OCI-LY1 (cell line): ENCODE results near the gene NANS.

Experiments
- CTCF ChIP-seq: fragments of 200-600 bp; sonication (generic), shearing (Covaris generic); IDR thresholded peaks from 2 replicates; pipeline ENCODE4 v1.5.1; 2017; ENCODE audit warnings: mild to moderate bottlenecking, antibody characterized with exemption, low read length, moderate library complexity, mixed read lengths
- EZH2 ChIP-seq: fragments of 200-600 bp; sonication (generic), shearing (Covaris generic); IDR thresholded peaks from 2 replicates; pipeline ENCODE4 v1.8.0; 2017; ENCODE audit warnings: borderline replicate concordance, mixed run types, mild to moderate bottlenecking, antibody characterized with exemption, low read length, moderate library complexity, mixed read lengths

GRCh38 chr9:98094851-98095250 is 38.3 kb downstream of the NANS start:
- no peak for TF ChIP-seq EZH2
- TF ChIP-seq CTCF = no peak
